Parathyroid adenoma (tissue), 2 donors: ENCODE data around the gene NANOG.
"Not testable (repeated sequence)": the region's sequence is repeated elsewhere in the genome, so short reads cannot be mapped to it uniquely, and the experiment has no call there.

ENCODE experiments used
- H2AFZ ChIP-seq: fragments of 300-600 bp; sonication (generic); one replicate; pipeline ENCODE4 v1.7.0; 2017; ENCODE audit warnings: antibody characterized with exemption, mild to moderate bottlenecking
- H3K27ac ChIP-seq: fragments of 300-600 bp; sonication (generic); one replicate; pipeline ENCODE4 v1.7.0; 2017
- H3K27me3 ChIP-seq: fragments of 300-600 bp; sonication (generic); one replicate; pipeline ENCODE4 v1.7.0; 2017; ENCODE audit warnings: low read length; ENCODE audit not compliant: control insufficient read depth, insufficient read depth
- H3K36me3 ChIP-seq: fragments of 300-600 bp; sonication (generic); one replicate; pipeline ENCODE4 v1.7.0; 2017; ENCODE audit warnings: low read length; ENCODE audit not compliant: control insufficient read depth, insufficient read depth
- H3K4me1 ChIP-seq: fragments of 300-600 bp; sonication (generic); one replicate; pipeline ENCODE4 v1.7.0; 2017; ENCODE audit warnings: control low read depth
- H3K4me2 ChIP-seq: fragments of 300-600 bp; sonication (generic); one replicate; pipeline ENCODE4 v1.7.0; 2017; ENCODE audit warnings: low read length
- H3K4me3 ChIP-seq: fragments of 300-600 bp; sonication (generic); one replicate; pipeline ENCODE4 v1.7.0; 2017; ENCODE audit warnings: low read depth, low read length
- H3K79me2 ChIP-seq: fragments of 300-600 bp; sonication (generic); one replicate; pipeline ENCODE4 v1.7.0; 2017; ENCODE audit warnings: control low read depth
- H3K9ac ChIP-seq: fragments of 300-600 bp; sonication (generic); one replicate; pipeline ENCODE4 v1.7.0; 2017; ENCODE audit warnings: mild to moderate bottlenecking
- H3K9me3 ChIP-seq: fragments of 300-600 bp; sonication (generic); one replicate; pipeline ENCODE4 v1.7.0; 2017; ENCODE audit warnings: low read length; ENCODE audit not compliant: control insufficient read depth
- CTCF ChIP-seq: fragments of 300-600 bp; sonication (generic); IDR thresholded peaks from one replicate; pipeline ENCODE4 v1.7.0; 2017; ENCODE audit warnings: antibody characterized with exemption, mild to moderate bottlenecking
- donor health status: primary hyperparathyroidism.

NANOG gene

DNA sequence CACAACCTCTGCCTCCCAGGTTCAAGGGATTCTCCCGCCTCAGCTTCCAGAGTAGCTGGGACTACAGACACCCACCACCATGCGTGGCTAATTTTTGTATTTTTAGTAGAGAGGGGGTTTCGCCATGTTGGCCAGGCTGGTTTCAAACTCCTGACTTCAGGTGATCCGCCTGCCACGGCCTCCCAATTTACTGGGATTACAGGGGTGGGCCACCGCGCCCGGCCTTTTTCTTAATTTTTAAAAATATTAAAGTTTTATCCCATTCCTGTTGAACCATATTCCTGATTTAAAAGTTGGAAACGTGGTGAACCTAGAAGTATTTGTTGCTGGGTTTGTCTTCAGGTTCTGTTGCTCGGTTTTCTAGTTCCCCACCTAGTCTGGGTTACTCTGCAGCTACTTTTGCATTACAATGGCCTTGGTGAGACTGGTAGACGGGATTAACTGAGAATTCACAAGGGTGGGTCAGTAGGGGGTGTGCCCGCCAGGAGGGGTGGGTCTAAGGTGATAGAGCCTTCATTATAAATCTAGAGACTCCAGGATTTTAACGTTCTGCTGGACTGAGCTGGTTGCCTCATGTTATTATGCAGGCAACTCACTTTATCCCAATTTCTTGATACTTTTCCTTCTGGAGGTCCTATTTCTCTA, at the start of gene NANOG:
NANOG (plus strand) TSS at position 519 of the 645 bp plus-strand sequence. CDS start 213 bp downstream, outside the sequence.
- H3K79me2 ChIP-seq, H3K4me2 ChIP-seq, H3K9ac ChIP-seq, H3K27me3 ChIP-seq, H2AFZ ChIP-seq, H3K27ac ChIP-seq, H3K36me3 ChIP-seq, H3K4me1 ChIP-seq, H3K9me3 ChIP-seq, H3K4me3 ChIP-seq: not testable (repeated sequence)

DNA sequence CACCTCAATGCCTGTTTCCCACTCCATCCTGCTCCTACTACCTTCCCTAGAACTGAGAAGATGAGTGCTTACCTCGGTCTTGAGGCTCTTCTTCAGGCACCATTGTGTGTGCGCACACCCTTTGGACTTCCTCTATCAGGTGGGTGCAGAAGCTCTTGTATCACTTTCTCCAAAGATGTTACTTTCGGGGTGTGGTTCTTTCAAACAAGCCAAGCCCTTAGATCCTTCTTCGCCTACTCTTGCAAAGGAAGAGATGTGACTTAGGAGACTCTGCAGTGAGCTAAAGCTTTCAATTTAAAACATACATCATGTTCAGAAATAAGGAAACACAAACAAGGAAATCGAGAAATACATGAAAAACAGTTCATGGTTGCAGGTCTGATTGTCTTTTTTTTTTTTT, 42.0 kb upstream of the NANOG start, which contains the start of gene CLEC4C:
CLEC4C (minus strand) TSS at position 130 of the 400 bp plus-strand sequence; CDS start at position 103, 27 bp downstream.
- H2AFZ ChIP-seq: no peak within 1 kb of the TSS
- no peaks in the 10 kb centered on the region for H3K4me1 ChIP-seq
- no peaks in the 10 kb centered on the region for H3K79me2 ChIP-seq
- no peaks in the 10 kb centered on the region for H3K36me3 ChIP-seq
- H3K4me2 ChIP-seq: no peak within 1 kb of the TSS
- H3K4me3 ChIP-seq: no peak within 1 kb of the TSS
- H3K9ac ChIP-seq: no peak within 1 kb of the TSS
- no peaks in the 10 kb centered on the region for H3K27me3 ChIP-seq
- H3K27ac ChIP-seq: no peak within 1 kb of the TSS
- no peaks in the 10 kb centered on the region for H3K9me3 ChIP-seq
- TF ChIP-seq CTCF: no peak

GRCh38 chr12:7748852-7749251, 40.4 kb upstream of the NANOG start:
- Histone ChIP-seq H3K4me1 (no peaks in the 10 kb centered on the region), H3K27me3 (no peaks in the 10 kb centered on the region), H3K9ac (no peak overlapping the region), H3K27ac (no peak overlapping the region), H3K9me3 (no peaks in the 10 kb centered on the region), H3K4me2 (no peak overlapping the region), H3K79me2 (no peaks in the 10 kb centered on the region), H2AFZ (no peak overlapping the region), H3K36me3 (no peaks in the 10 kb centered on the region), H3K4me3 (no peak overlapping the region)
- no peak for TF ChIP-seq CTCF

- Histone ChIP-seq H2AFZ (no peak overlapping the region), H3K9me3 (no peaks in the 10 kb centered on the region), H3K79me2 (no peaks in the 10 kb centered on the region), H3K27ac (no peak overlapping the region), H3K4me3 (no peak overlapping the region), H3K27me3 (no peaks in the 10 kb centered on the region), H3K4me2 (no peak overlapping the region), H3K36me3 (no peaks in the 10 kb centered on the region), H3K9ac (no peak overlapping the region), H3K4me1 (no peaks in the 10 kb centered on the region)
- no peak for TF ChIP-seq CTCF
Observed at GRCh38 chr12:7749442-7749841, 39.8 kb upstream of the NANOG start.

DNA sequence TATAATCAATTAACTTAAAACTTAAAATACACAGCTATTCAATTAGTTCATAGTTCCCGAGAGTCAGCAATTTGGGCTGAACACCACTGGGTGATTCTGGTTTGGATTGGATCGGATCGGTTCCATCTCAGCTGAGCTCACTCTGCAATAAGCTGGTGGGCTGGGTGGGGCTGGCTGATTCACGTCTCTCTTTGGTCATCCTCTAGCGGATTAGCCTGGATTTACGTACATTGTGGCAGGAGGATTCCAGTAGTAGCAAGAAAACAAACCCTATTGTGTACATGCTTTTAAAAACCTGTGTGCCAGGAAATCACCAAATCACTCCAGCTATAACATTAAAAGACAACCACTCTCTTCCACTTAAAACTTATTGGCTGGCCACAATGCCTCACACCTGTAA, 38.9 kb upstream of the NANOG start:
- TF ChIP-seq CTCF: no peak
- Histone ChIP-seq H3K4me1 (no peaks in the 10 kb centered on the region), H3K4me3 (no peak overlapping the region)

More for the DNA sequence above, 38.9 kb upstream of the NANOG start:
- Histone ChIP-seq H3K79me2 (no peaks in the 10 kb centered on the region), H3K27ac (no peak overlapping the region), H3K36me3 (no peaks in the 10 kb centered on the region), H3K9me3 (no peaks in the 10 kb centered on the region), H2AFZ (no peak overlapping the region), H3K4me2 (no peak overlapping the region), H3K9ac (no peak overlapping the region), H3K27me3 (no peaks in the 10 kb centered on the region)
